ENCODE results near the gene PTK6.

The PTK6 gene

DNA sequence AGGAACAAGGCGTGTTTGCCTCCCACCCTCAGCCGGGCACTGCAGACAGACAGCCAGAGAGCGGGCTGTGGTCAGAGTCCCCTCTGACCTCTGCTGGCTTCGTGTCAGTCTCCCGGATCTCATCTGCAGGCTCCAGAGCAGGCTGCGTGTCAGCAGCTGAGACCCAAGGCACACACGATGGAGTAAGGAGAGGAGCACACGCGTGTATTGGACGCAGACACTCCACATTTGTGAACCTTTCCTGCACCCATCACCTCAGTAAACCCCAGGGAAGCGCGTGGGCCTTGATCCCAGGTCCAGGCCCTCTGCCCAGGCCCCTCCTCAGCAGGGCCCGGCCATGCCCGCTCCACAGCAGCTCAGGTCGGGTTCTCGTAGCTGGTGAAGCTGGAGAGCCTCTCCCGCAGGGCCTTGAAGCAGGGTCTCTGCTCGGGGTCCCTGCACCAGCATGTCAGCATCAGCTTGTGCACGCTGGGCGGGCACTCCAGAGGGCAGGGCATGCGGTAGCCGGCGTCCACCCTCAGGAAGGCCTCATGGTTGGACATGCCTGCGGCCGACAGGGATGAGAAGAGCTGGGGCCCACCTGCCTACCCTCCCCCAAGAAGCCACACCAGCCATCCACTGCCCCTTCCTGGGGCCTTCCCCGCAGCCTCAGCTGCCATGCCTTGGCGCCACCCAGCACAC, 7.9 kb downstream of the PTK6 start:
- peaks cover 2% of the 10 kb centered on the region; the same call in 1 of the 2 replicates for H3K27me3 ChIP-seq (ENCODE audit: low read depth)
- no peak for DNase-seq (ENCODE audit: low spot score in 2 of 2)
- in situ Hi-C loops (cut with MboI; ENCODE audit: low sequenced_read_pairs): no loop called here
- H3K4me1 ChIP-seq: 0 out of 2 replicates have a peak, but pooled peaks cover 3% of the 10 kb centered on the region
- no peaks in the 10 kb centered on the region for H3K36me3 ChIP-seq (replicated peaks)
- no peak overlapping the region for H3K4me3 ChIP-seq
- H3K9me3 ChIP-seq: no peaks in the 10 kb centered on the region

GRCh38 chr20:63527184-63527583, 10.0 kb downstream of the PTK6 start:
- DNase-seq (ENCODE audit: low spot score in 2 of 2): no peak
- in situ Hi-C loops (cut with MboI; ENCODE audit: low sequenced_read_pairs): no loop called here
- Histone ChIP-seq H3K4me3 (no peak overlapping the region), H3K27me3 (ENCODE audit: low read depth) (peaks cover 2% of the 10 kb centered on the region; the same call in 1 of the 2 replicates), H3K9me3 (peaks cover 3% of the 10 kb centered on the region; the same call in 1 of the 2 replicates), H3K36me3 (replicated peaks) (peaks cover 15% of the 10 kb centered on the region), H3K4me1 (peaks cover 7% of the 10 kb centered on the region; the same call in 1 of the 2 replicates)

- Histone ChIP-seq H3K36me3 (replicated peaks) (peaks cover 25% of the 10 kb centered on the region), H3K4me3 (no peak overlapping the region), H3K4me1 (peaks cover 7% of the 10 kb centered on the region; the same call in 1 of the 2 replicates), H3K9me3 (peaks cover 3% of the 10 kb centered on the region; the same call in 1 of the 2 replicates), H3K27me3 (ENCODE audit: low read depth) (peaks cover 2% of the 10 kb centered on the region; the same call in 1 of the 2 replicates)
- in situ Hi-C loops (cut with MboI; ENCODE audit: low sequenced_read_pairs): no loop called here
- no peak for DNase-seq (ENCODE audit: low spot score in 2 of 2)
Observed at GRCh38 chr20:63525971-63526370, 11.2 kb downstream of the PTK6 start.

GRCh38 chr20:63525185-63525584, 12.0 kb downstream of the PTK6 start:
- no peak overlapping the region for H3K4me3 ChIP-seq
- DNase-seq (ENCODE audit: low spot score in 2 of 2): no peak
- peaks cover 2% of the 10 kb centered on the region; the same call in 1 of the 2 replicates for H3K27me3 ChIP-seq (ENCODE audit: low read depth)
- peaks cover 7% of the 10 kb centered on the region; the same call in 1 of the 2 replicates for H3K4me1 ChIP-seq
- H3K9me3 ChIP-seq: peaks cover 3% of the 10 kb centered on the region; the same call in 1 of the 2 replicates
- in situ Hi-C loops (cut with MboI; ENCODE audit: low sequenced_read_pairs): no loop called here
- H3K36me3 ChIP-seq (replicated peaks): peaks cover 25% of the 10 kb centered on the region

- H3K9me3 ChIP-seq: peaks cover 3% of the 10 kb centered on the region; the same call in 1 of the 2 replicates
- in situ Hi-C loops (cut with MboI; ENCODE audit: low sequenced_read_pairs): no loop called here
Observed at GRCh38 chr20:63522981-63523611, 14.1 kb downstream of the PTK6 start.

DNA sequence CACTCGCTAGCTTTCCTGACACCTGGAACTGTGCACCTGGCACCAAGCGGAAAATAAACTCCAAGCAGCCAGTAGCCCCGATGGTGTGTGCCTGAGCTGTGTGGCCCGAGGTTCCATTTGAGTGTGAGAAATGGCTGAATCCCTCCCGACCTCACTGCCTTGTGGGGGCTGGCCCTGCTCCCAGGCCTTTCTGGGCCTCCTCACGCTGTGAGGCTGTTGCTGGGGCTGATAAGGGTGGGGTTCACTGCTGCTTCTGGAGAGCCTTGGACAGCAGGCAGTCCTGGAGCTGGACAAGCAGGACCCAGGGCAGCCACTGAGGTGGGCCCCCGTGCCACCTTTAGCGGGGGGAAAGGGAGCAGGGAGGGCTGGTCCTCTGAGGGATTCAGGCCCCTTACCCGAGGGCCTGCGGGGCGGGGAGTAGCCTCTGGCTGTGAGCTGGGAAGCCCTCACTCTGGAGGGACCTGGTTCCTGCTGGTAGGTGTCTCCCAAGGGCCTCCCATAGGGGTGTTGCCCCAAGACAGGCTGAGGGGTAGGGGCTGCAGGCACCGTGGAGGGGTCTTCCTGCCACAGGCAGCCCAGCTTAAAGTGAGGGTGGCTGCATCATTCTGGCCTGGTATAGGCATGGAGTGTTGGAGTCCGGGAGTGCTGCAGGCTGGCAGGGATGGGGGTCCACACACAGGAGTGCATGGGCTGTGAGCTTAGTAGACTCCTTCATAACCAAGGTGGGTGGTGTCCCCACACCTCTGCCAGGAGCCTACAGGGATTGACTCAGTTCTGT, 14.9 kb downstream of the PTK6 start:
- DNase-seq (ENCODE audit: low spot score in 2 of 2): no peak
- H3K9me3 ChIP-seq: peaks cover 3% of the 10 kb centered on the region; the same call in 1 of the 2 replicates

More at GRCh38 chr20:63522981-63523611, 14.1 kb downstream of the PTK6 start:
- Histone ChIP-seq H3K4me1 (peaks cover 12% of the 10 kb centered on the region), H3K27me3 (ENCODE audit: low read depth) (peaks cover 2% of the 10 kb centered on the region; the same call in 1 of the 2 replicates), H3K36me3 (replicated peaks) (peaks cover 25% of the 10 kb centered on the region), H3K4me3 (no peak overlapping the region)
- DNase-seq (ENCODE audit: low spot score in 2 of 2): no peak

GRCh38 chr20:63521602-63522001, 15.6 kb downstream of the PTK6 start:
- H3K4me3 ChIP-seq: peak overlapping the region; percentile 84
- in situ Hi-C loops (cut with MboI; ENCODE audit: low sequenced_read_pairs): no loop called here
- H3K27me3 ChIP-seq (ENCODE audit: low read depth): 0 out of 2 replicates have a peak, but pooled peaks cover 2% of the 10 kb centered on the region
- H3K36me3 ChIP-seq (replicated peaks): peaks cover 25% of the 10 kb centered on the region
- H3K4me1 ChIP-seq: peaks cover 12% of the 10 kb centered on the region
- no peak for DNase-seq (ENCODE audit: low spot score in 2 of 2)
- peaks cover 3% of the 10 kb centered on the region; the same call in 1 of the 2 replicates for H3K9me3 ChIP-seq

More for the DNA sequence above, 14.9 kb downstream of the PTK6 start:
- H3K36me3 ChIP-seq (replicated peaks): peaks cover 25% of the 10 kb centered on the region
- in situ Hi-C loops (cut with MboI; ENCODE audit: low sequenced_read_pairs): no loop called here
- peak overlapping the region; percentile 11 for H3K4me3 ChIP-seq
- 0 out of 2 replicates have a peak, but pooled peaks cover 2% of the 10 kb centered on the region for H3K27me3 ChIP-seq (ENCODE audit: low read depth)
- peaks cover 12% of the 10 kb centered on the region for H3K4me1 ChIP-seq

- peak; percentile 56 to 79 for DNase-seq (ENCODE audit: low spot score in 2 of 2)
- peaks cover 12% of the 10 kb centered on the region for H3K4me1 ChIP-seq
- H3K9me3 ChIP-seq: peaks cover 3% of the 10 kb centered on the region; the same call in 1 of the 2 replicates
- peaks cover 25% of the 10 kb centered on the region for H3K36me3 ChIP-seq (replicated peaks)
- peak overlapping the region; percentile 84 for H3K4me3 ChIP-seq
- in situ Hi-C loops (cut with MboI; ENCODE audit: low sequenced_read_pairs): no loop called here
- H3K27me3 ChIP-seq (ENCODE audit: low read depth): 0 out of 2 replicates have a peak, but pooled peaks cover 2% of the 10 kb centered on the region
Observed at GRCh38 chr20:63520934-63521601, 16.1 kb downstream of the PTK6 start.

DNA sequence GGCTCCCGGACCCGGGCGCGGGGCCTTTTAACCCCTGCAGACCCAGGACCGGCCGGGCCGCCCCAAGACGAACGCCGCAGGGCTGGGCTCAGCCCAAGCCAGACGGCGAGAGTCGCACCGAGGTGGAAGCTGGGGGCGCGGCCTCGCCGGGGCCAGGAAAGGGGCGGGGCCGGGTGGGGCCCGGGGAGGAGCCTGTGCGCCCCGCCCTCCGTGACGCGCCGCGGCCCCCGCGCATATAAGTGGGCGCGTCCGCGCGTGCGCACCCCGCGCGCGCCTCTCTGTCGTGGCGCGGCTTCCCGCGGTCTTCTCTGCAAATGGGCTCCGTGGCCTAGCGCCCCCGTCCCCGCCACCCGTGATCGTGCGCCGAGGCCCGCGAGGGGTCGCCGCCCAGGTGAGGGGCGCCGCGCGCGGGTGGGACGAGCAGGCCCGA, 16.7 kb downstream of the PTK6 start, which contains the start of gene PPDPF:
Gene PPDPF, plus strand, starts transcription at position 262 of the 430 bp plus-strand sequence. CDS start 544 bp downstream, outside the sequence.
- H3K4me3 ChIP-seq: peak within 1 kb of the TSS; percentile 84
- no peaks in the 10 kb centered on the region for H3K27me3 ChIP-seq (ENCODE audit: low read depth)
- H3K9me3 ChIP-seq: peaks cover 3% of the 10 kb centered on the region; the same call in 1 of the 2 replicates
- DNase-seq (ENCODE audit: low spot score in 2 of 2): peak; percentile 58 to 82
- in situ Hi-C loops (cut with MboI; ENCODE audit: low sequenced_read_pairs): no loop called here
- peaks cover 25% of the 10 kb centered on the region for H3K36me3 ChIP-seq (replicated peaks)
- H3K4me1 ChIP-seq: peaks cover 12% of the 10 kb centered on the region

DNA sequence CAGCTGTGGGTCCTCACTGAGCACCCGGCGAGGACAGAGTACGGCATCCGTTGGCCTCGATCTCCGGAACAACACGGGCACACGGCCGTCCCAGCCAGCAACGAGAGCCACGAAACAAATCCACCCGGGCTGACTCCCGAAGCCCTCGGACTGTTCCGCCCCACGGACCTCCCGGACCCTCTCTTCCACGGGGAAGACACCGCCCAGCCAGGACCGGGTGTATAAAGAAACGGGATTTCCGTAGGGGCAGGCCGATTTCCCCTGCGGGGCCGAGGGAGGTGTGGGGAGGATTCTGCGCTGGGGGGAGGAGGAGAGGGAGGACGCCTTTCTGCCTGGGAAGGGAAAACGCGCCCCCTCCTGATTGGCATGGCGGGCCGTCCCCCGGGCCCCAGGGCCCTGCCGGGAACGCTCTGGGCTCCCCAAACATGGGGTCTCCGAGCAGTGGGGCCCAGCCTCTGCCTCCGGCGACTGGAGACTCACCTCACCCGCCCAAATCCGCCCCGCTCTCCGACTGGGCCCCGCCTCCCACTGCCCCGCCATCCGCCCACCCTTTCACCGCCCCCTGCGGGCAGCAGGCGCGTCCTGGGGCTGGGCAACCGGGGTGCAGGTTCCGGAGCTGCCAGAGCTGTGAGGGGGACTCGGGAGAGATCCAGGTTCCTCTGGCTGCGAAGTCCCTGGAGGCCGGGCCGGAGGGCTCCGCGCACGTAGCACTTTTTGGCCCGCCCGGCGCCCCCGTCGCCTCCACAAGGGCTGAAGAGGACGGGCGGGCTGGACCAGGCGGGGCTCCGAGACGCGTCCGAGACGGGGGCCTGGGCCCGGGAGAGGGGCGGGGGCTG, 17.3 kb downstream of the PTK6 start:
- Histone ChIP-seq H3K4me1 (peaks cover 12% of the 10 kb centered on the region), H3K4me3 (peak overlapping the region; percentile 84), H3K27me3 (ENCODE audit: low read depth) (no peaks in the 10 kb centered on the region), H3K9me3 (peaks cover 3% of the 10 kb centered on the region; the same call in 1 of the 2 replicates), H3K36me3 (replicated peaks) (peaks cover 25% of the 10 kb centered on the region)
- peak; percentile 60 to 88 for DNase-seq (ENCODE audit: low spot score in 2 of 2)
- in situ Hi-C loops (cut with MboI; ENCODE audit: low sequenced_read_pairs): no loop called here

- H3K36me3 ChIP-seq (replicated peaks): peaks cover 25% of the 10 kb centered on the region
- in situ Hi-C loops (cut with MboI; ENCODE audit: low sequenced_read_pairs): no loop called here
- H3K4me3 ChIP-seq: peak overlapping the region; percentile 84
- DNase-seq (ENCODE audit: low spot score in 2 of 2): no peak
- H3K9me3 ChIP-seq: peaks cover 3% of the 10 kb centered on the region; the same call in 1 of the 2 replicates
- H3K4me1 ChIP-seq: peaks cover 9% of the 10 kb centered on the region
- H3K27me3 ChIP-seq (ENCODE audit: low read depth): no peaks in the 10 kb centered on the region
Observed at GRCh38 chr20:63518946-63519667, 18.1 kb downstream of the PTK6 start.

All from HAP-1 (cell line).